ENCODE measurements around the gene PRR14.
"Not testable (repeated sequence)": the region's sequence is repeated elsewhere in the genome, so short reads cannot be mapped to it uniquely, and the experiment has no call there.

Gene PRR14

DNA sequence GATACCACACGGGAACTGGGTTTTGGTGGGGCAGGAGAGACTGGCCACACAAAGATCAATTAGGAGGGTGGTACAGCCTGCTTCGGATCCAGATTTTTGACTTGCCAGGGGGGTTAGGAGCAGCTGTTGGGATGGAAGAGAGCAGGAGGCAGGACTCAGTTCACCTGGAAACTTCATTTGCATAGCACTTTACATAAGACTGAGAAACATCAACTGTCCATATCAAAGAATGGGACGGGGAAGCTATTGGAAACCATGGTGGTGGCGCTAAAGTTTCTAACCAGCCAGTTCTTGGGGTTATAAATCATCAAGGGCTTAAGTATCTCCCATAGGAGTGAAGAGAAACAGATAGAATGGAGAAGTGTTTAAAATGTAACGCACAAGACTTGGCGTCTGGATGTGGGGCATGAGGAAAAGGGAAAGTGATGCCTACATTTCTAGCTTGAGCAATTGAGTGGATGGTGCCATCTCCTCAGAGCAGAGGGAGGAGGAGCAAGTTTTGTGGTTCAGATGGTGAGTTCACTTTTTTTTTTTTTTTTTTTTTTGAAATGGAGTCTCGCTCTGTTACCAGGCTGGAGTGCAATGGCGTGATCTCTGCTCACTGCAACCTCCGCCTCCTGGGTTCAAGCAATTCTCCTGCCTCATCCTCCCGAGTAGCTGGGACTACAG lies 41.8 kb downstream of the PRR14 start:
- DNase-seq (ENCODE audit: low read depth): no peak

- no peak for DNase-seq (ENCODE audit: low read depth)
Measured at GRCh38 chr16:30694926-30695693, 44.4 kb downstream of the PRR14 start.

DNA sequence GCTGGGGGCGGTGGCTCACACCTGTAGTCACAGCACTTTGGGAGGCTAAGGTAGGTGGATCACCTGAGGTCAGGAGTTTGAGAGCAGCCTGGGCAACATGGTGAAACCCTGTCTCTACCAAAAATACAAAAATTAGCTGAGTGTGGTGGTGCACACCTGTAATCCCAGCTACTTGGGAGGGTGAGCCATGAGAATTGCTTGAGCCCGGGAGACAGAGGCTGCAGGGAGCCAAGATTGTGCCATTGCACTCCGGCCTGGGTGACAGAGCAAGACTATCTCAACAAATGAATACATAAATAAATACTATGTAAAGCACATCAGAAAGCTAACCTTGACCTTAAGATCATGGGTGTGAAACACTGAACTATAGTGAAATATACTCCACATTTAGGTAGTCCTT lies 45.9 kb downstream of the PRR14 start:
- not testable (repeated sequence) for DNase-seq (ENCODE audit: low read depth)

GRCh38 chr16:30697264-30698138 lies 46.7 kb downstream of the PRR14 start:
- DNase-seq (ENCODE audit: low read depth): no peak

DNA sequence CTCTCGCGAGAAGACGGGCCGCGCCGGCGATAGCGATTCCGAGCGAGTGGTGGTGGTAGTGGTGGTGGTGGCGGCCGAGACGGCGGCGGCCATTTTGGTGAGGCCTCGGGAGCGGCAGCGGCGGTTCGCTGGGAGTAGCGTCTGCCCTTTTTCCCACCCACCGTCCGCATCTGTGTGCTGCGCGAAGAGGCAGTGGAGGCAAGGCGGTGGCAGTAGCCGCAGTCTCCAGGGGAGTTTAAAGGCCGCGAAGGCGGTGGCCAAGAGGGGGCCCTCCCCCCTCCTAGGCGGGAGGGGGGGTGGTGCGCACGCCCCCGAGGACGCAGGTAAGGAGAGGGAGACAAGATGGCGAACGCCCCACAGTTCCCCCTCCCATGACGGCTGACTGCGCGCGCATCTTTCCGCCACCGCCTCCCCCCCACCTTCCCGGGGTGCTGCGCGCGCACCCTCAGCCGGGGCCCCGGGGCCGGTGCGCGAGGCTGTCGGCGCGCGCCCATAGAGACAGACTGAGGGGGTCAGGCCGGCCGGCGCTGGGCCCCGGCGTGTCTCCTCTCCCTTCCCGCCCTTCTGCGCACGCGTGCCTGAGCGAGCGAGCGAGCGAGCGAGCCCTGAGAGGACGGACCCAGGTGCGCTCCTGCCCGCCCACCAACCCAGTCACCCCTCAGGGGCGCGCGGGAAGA lies 47.5 kb downstream of the PRR14 start:
- DNase-seq (ENCODE audit: low read depth): peak; percentile 98

- peak; percentile 59 for DNase-seq (ENCODE audit: low read depth)
Measured at GRCh38 chr16:30698816-30699614, 48.3 kb downstream of the PRR14 start, which contains the start of gene SRCAP. Gene SRCAP (plus strand): TSS chr16:30699171. CDS start chr16:30700825, 1,654 bp downstream.

DNA sequence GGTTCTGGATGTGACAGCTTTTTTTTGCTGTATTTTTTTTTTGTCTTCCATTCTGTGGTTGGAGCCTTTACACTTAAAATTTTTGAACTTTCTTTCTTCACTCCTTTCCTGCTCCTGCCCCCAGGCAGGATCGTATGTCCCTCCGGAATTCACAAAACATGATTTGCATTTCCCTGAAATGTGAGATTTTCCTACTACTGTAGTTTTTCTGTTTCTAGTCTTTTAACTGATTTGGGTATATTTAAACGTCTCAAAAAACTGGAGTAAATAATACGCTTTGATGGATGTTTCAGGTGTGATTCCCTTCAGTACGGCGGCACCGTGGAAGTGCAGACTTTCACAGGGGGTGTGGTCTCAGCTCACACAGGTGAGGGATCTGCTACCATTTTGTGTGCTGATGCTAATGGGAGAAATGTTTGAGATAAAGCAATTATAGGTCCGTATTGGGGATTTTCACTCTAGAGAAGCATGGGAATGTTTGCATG lies 48.9 kb downstream of the PRR14 start:
- DNase-seq (ENCODE audit: low read depth): no peak

GRCh38 chr16:30700491-30700890 lies 49.7 kb downstream of the PRR14 start:
- no peak for DNase-seq (ENCODE audit: low read depth)

GRCh38 chr16:30700971-30701370 lies 50.2 kb downstream of the PRR14 start:
- DNase-seq (ENCODE audit: low read depth): no peak

DNA sequence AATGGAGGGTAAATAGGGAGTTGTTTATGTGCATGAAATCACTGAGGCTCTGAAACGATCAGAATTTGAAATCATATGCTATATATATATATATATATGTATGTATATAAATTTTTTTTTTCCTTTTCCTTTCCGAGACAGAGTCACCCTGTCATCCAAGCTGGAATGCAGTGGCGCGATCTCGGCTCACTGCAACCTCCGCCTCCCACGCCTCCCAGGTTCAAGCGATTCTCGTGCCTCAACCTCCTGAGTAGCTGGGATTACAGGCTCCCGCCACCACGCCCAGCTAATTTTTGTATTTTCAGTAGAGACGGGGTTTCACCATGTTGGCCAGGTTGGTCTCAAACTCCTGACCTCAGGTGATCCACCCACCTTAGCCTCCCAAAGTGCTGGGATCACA lies 52.3 kb downstream of the PRR14 start:
- not testable (repeated sequence) for DNase-seq (ENCODE audit: low read depth)

DNA sequence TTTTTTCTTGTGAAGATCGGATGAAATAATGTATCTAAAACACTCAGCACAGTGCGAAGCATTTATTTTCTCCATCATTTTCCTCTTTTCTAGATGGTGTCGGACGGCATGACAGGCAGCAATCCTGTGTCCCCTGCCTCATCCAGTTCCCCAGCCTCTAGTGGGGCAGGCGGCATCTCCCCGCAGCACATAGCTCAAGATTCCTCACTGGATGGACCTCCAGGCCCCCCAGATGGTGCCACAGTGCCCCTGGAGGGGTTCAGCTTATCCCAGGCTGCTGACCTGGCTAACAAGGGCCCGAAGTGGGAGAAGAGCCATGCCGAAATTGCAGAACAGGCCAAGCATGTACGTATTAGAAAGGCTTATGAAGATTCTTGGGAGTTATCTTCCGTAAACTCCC lies 53.2 kb downstream of the PRR14 start:
- DNase-seq (ENCODE audit: low read depth): no peak
